Measurements from ENCODE around the gene ANKRD13A. TPM values are rescaled to one million over a fixed set of nuclear protein-coding genes. Genes with fewer than 3 reads are reported as not detected.

The ANKRD13A gene
- 108 and 201 TPM in 2 replicates for total RNA-seq

DNA sequence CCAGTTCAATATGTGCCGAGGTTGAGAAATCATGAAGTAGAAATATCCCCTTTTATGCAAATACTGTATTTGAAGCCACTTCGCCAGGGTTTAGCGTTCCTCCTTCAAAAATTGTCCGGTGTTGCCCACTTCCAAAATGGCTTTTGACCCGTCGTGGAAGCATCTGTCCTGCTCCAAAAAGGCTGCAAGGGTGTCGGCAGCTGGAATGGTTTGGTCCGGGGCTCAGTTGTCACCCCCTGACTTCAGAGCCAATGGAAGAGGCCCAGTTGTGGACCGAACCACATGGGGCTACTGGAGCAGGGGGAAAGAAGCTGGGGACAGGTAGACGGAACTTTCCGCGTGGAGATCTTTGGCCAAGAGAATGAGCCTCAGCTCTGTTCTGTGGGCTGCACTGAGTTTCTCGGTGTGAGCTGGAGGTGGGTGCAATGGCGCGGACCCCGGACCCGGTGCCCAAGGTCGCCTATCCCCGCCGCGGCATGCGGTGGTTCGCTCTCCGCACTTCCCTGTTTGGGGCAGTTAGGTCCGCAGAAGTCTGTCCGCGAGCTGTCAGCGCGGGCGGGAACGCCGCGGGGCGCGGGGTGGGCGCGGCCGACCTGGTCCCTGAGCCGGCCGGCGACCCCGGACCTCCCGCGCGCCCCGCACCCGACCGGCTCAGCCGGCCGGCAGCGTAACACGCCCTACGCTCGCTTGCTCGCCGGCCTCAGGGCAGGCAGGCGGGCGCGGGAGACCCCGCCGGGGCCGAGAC, at the start of gene ANKRD13A:
TSS of gene ANKRD13A (plus strand) at position 527 of the 745 bp plus-strand sequence. CDS start 259 bp downstream, outside the sequence.

DNA sequence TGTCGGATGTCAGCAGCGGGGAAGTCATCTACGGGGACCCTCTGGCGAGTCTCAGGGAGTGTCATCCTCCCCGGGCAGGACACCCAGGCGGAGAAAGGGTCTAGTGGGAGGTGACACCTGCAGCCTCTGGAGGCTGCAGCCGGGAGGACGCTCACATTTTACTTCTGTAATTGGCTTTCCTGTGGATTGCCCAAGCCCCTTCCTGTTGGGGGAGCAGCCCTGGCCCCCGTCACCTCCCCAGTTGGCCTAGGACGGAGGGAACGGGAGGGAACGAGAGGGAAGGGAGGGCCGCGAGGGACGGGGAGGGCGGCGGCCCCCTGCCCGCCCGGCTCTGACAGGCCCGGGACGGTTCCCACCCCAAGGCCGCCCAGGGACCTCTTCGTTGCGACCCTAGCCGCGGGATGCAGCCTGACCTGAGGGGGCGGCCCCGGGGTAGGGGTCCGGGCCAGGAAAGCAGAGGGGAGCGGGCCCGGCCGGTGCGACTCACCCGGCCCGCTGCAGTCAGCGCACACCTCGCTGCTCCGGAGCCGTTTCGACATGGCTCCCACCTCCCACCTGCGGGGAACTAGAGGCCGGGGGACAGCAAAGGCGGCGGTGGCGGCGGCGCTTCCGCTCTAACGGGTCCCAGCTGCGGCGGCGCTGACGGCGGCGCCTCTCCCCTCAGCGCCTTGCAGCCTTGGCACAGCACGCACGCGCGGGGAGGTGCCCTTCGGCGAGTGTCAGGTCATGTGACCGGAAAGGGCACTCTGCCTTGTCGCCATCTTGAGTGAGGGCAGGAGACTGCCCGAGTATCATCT, 3.3 kb upstream of the ANKRD13A start, which contains the start of gene GIT2:
TSS of gene GIT2 (minus strand) at position 683 of the 797 bp plus-strand sequence. CDS start at position 539, 144 bp downstream.

DNA sequence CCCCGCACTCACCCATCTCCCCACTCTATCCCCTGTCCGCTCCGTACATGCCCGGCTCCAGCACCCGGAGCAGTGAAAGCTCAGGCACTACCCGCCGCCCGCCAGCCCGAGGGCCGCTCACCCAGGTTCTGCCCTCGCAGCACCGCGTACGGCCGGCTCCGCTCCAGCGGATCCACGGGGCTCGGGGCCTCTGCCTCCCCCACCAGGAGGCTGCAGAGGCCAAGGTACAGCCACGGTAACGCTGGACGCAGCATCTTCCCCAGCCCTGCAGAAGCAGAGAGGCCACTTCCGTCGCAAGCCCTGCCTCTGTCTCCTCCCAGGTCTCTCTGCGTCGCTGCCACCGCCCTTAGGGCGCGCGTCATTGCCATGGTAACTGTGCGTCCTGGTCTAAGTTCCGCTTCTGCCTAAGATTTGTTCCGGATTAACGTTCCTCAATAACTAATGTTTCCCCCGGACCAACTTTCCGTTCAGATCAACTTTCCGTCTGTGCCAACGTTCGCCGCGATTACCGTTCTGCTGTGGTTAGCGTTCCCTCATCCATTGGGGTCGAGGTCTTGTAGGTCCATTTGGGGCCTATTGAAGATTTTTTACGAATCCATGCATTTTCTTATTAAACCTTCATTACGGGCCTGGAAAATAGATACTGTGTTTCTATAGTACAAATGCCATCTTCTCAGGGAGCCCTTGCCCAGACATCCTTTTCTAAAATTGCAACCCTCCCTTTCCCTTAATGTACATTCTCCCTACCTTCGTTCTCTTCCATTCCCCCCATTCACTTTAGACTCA, 49.2 kb downstream of the ANKRD13A start, which contains the start of gene C12orf76:
TSS of gene C12orf76 (minus strand) at position 281 of the 786 bp plus-strand sequence. CDS start at position 254, 27 bp downstream.

Other genes starting within 250 kb of the ANKRD13A start
- 0.66 and 2.2 TPM in 2 replicates for gene TRPV4, start 166.0 kb upstream of the ANKRD13A start, total RNA-seq
- 42.0 and 82.8 TPM in 2 replicates for gene GLTP, start 118.9 kb upstream of the ANKRD13A start, total RNA-seq
- gene TCHP, start 99.2 kb upstream of the ANKRD13A start, total RNA-seq, result 10.2 and 14.8 TPM in 2 replicates
- gene GIT2, start 3.1 kb upstream of the ANKRD13A start, total RNA-seq, result 36.6 and 44.8 TPM in 2 replicates
- gene C12orf76, start 49.1 kb downstream of the ANKRD13A start, total RNA-seq, result 10.2 and 18.2 TPM in 2 replicates
- gene IFT81, start 124.9 kb downstream of the ANKRD13A start, total RNA-seq, result 24.8 and 25.1 TPM in 2 replicates

All from uterine smooth muscle cell (primary cell).